IMR-90 (cell line): ENCODE data around the gene SRD5A3. TPM values are rescaled to one million over a fixed set of nuclear protein-coding genes. Genes with fewer than 3 reads are reported as not detected.

Experiments
- ATAC-seq: fragments of 200-7000 bp; cut with Tn5 transposase; 2 replicates; pipeline ENCODE4 v1.9.1; 2020; ENCODE audit warnings: low read depth, mild to moderate bottlenecking, moderate library complexity
- BruUV-seq: library from RNA; stranded (reverse); fragments of 400-500 nt; replicated peaks from 2 replicates; lab custom pipeline; 2021; lab: Mats Ljungman, UMichigan
- CTCF ChIA-PET: fragments of 300-600 bp; formaldehyde crosslinking; extraction: SDS; loops from one replicate; lab custom pipeline; 2021; ENCODE audit warnings: antibody characterized with exemption; lab: Yijun Ruan, JAX
- POLR2A ChIA-PET: fragments of 300-600 bp; sonication (Branson Sonifier 250); formaldehyde crosslinking; loops from one replicate; lab custom pipeline; 2022; ENCODE audit warnings: antibody characterized with exemption; ENCODE audit not compliant: unreplicated experiment; lab: Charles Lee
- DNase-seq: peaks from one replicate; pipeline ENCODE4 v3.0.0; 2013
- H2AFZ ChIP-seq: replicated peaks from 2 replicates; pipeline ENCODE3; 2013; ENCODE audit warnings: low read length, mild to moderate bottlenecking; ENCODE audit not compliant: poor library complexity
- H2AK5ac ChIP-seq: 2 replicates; pipeline ENCODE4 v1.6.1; 2013; ENCODE audit warnings: low read depth, low read length, inconsistent platforms
- H2AK9ac ChIP-seq: replicated peaks from 2 replicates; pipeline ENCODE3; 2013; ENCODE audit warnings: mild to moderate bottlenecking, low read depth, low read length, moderate library complexity; ENCODE audit not compliant: poor library complexity
- H2BK120ac ChIP-seq: 2 replicates; pipeline ENCODE4 v1.6.1; 2013; ENCODE audit warnings: low read depth, low read length, inconsistent platforms
- H2BK15ac ChIP-seq: 3 replicates; pipeline ENCODE4 v1.6.1; 2013; ENCODE audit warnings: low read depth, low read length, inconsistent platforms
- H2BK20ac ChIP-seq: 2 replicates; pipeline ENCODE4 v1.6.1; 2013; ENCODE audit warnings: low read depth, mild to moderate bottlenecking, inconsistent platforms, low read length, moderate library complexity
- H2BK5ac ChIP-seq: 2 replicates; pipeline ENCODE4 v1.6.1; 2013; ENCODE audit warnings: mild to moderate bottlenecking, low read depth, low read length, inconsistent platforms; ENCODE audit not compliant: poor library complexity, severe bottlenecking
- H3K14ac ChIP-seq: replicated peaks from 2 replicates; pipeline ENCODE4 v1.6.1; 2013; ENCODE audit warnings: low read depth, low read length, inconsistent platforms
- H3K18ac ChIP-seq: 2 replicates; pipeline ENCODE4 v1.6.1; 2013; ENCODE audit warnings: low read depth, low read length, control low read depth
- H3K23ac ChIP-seq: 2 replicates; pipeline ENCODE4 v1.6.1; 2013; ENCODE audit warnings: low read depth, low read length, inconsistent platforms
- H3K27ac ChIP-seq: 2 replicates; pipeline ENCODE4 v1.5.1; 2013; ENCODE audit warnings: mild to moderate bottlenecking, control low read depth, low read length; ENCODE audit not compliant: insufficient read depth
- H3K27me3 ChIP-seq: 2 replicates; pipeline ENCODE4 v1.6.1; 2013; ENCODE audit warnings: low read length; ENCODE audit not compliant: control insufficient read depth, insufficient read depth
- H3K36me3 ChIP-seq: 2 replicates; pipeline ENCODE4 v1.6.1; 2013; ENCODE audit warnings: low read length, mixed read lengths; ENCODE audit not compliant: control insufficient read depth, insufficient read depth
- H3K4ac ChIP-seq: 2 replicates; pipeline ENCODE4 v1.6.1; 2013; ENCODE audit warnings: low read depth, low read length, inconsistent platforms
- H3K4me1 ChIP-seq: 2 replicates; pipeline ENCODE4 v1.6.1; 2013; ENCODE audit warnings: low read length, mixed read lengths; ENCODE audit not compliant: control insufficient read depth, insufficient read depth
- H3K4me2 ChIP-seq: 2 replicates; pipeline ENCODE4 v1.6.1; 2013; ENCODE audit warnings: low read depth, mild to moderate bottlenecking, control low read depth, low read length, moderate library complexity
- H3K4me3 ChIP-seq: 2 replicates; pipeline ENCODE4 v1.5.1; 2013; ENCODE audit warnings: low read depth, mild to moderate bottlenecking, control low read depth, low read length, moderate library complexity; ENCODE audit not compliant: insufficient read depth
- H3K56ac ChIP-seq: 2 replicates; pipeline ENCODE4 v1.6.1; 2013; ENCODE audit warnings: low read length, inconsistent platforms; ENCODE audit not compliant: insufficient read depth; ENCODE audit errors: extremely low read depth
- H3K79me1 ChIP-seq, 2 experiments: 2 replicates each; pipeline ENCODE4 v1.6.1; 2013; ENCODE audit warnings: low read length in 2 of 2, inconsistent platforms in 1 of 2, low read depth in 1 of 2
- H3K9ac ChIP-seq: 2 replicates; pipeline ENCODE4 v1.6.1; 2013; ENCODE audit warnings: low read depth, low read length, control low read depth
- H3K9me1 ChIP-seq: 2 replicates; pipeline ENCODE4 v1.6.1; 2013; ENCODE audit warnings: low read length, inconsistent platforms; ENCODE audit not compliant: insufficient read depth
- H3K9me3 ChIP-seq: 2 replicates; pipeline ENCODE4 v1.6.1; 2013; ENCODE audit warnings: low read length; ENCODE audit not compliant: control insufficient read depth, insufficient read depth
- H4K20me1 ChIP-seq: 2 replicates; pipeline ENCODE4 v1.6.1; 2013; ENCODE audit warnings: low read length, inconsistent platforms; ENCODE audit not compliant: insufficient read depth
- H4K5ac ChIP-seq: 2 replicates; pipeline ENCODE4 v1.6.1; 2013; ENCODE audit warnings: mild to moderate bottlenecking, low read depth, low read length, control low read depth
- H4K8ac ChIP-seq, 2 experiments: 2 replicates each; pipeline ENCODE4 v1.6.1; 2013; ENCODE audit warnings: low read depth in 2 of 2, low read length in 2 of 2, control low read depth in 1 of 2, inconsistent platforms in 1 of 2
- H4K91ac ChIP-seq: 2 replicates; pipeline ENCODE4 v1.6.1; 2013; ENCODE audit warnings: low read depth, low read length, inconsistent platforms; ENCODE audit not compliant: insufficient read depth
- BHLHE40 ChIP-seq: fragments of 150-350 bp; IDR thresholded peaks from 2 replicates; pipeline ENCODE4 v1.6.1; 2016; ENCODE audit warnings: mild to moderate bottlenecking, low read depth, low read length
- CHD1 ChIP-seq: IDR thresholded peaks from 2 replicates; pipeline ENCODE4 v1.6.1; 2012; ENCODE audit warnings: low read depth, low read length, improper control_type of control experiment
- CTCF ChIP-seq: conservative IDR thresholded peaks from 2 replicates; pipeline ENCODE4 v1.5.1; 2012; ENCODE audit warnings: mild to moderate bottlenecking, low read depth, low read length, improper control_type of control experiment
- ELK1 ChIP-seq: fragments of 150-350 bp; IDR thresholded peaks from 2 replicates; pipeline ENCODE4 v1.6.1; 2016; ENCODE audit warnings: low read depth, mild to moderate bottlenecking, low read length, moderate library complexity, borderline replicate concordance
- FOS ChIP-seq: fragments of 150-350 bp; IDR thresholded peaks from 2 replicates; pipeline ENCODE4 v1.6.1; 2016; ENCODE audit warnings: low read depth, low read length
- MAFK ChIP-seq: IDR thresholded peaks from 2 replicates; pipeline ENCODE4 v1.6.1; 2012; ENCODE audit warnings: low read depth, low read length, improper control_type of control experiment
- MAZ ChIP-seq: IDR thresholded peaks from 2 replicates; pipeline ENCODE4 v1.6.1; 2012; ENCODE audit warnings: low read depth, mild to moderate bottlenecking, low read length, improper control_type of control experiment, moderate library complexity, borderline replicate concordance
- MXI1 ChIP-seq: IDR thresholded peaks from 2 replicates; pipeline ENCODE4 v1.6.1; 2012; ENCODE audit warnings: low read depth, mild to moderate bottlenecking, low read length, moderate library complexity, borderline replicate concordance
- NFE2L2 ChIP-seq: fragments of 150-350 bp; IDR thresholded peaks from 2 replicates; pipeline ENCODE4 v1.6.1; 2016; ENCODE audit warnings: low read depth, mild to moderate bottlenecking, low read length
- POLR2A ChIP-seq: IDR thresholded peaks from 2 replicates; pipeline ENCODE4 v1.6.1; 2012; ENCODE audit warnings: mild to moderate bottlenecking, low read depth, low read length
- RAD21 ChIP-seq: IDR thresholded peaks from 2 replicates; pipeline ENCODE4 v1.6.1; 2012; ENCODE audit warnings: low read length, improper control_type of control experiment
- RCOR1 ChIP-seq: IDR thresholded peaks from 2 replicates; pipeline ENCODE4 v1.6.1; 2012; ENCODE audit warnings: mild to moderate bottlenecking, low read length, improper control_type of control experiment; ENCODE audit not compliant: insufficient replicate concordance
- RFX5 ChIP-seq: IDR thresholded peaks from 2 replicates; pipeline ENCODE4 v1.8.0; 2012; ENCODE audit warnings: low read depth, mild to moderate bottlenecking, low read length, moderate library complexity
- SMC3 ChIP-seq: fragments of 150-350 bp; IDR thresholded peaks from 2 replicates; pipeline ENCODE4 v1.6.1; 2016; ENCODE audit warnings: low read depth, mild to moderate bottlenecking, antibody characterized with exemption, low read length, moderate library complexity
- USF2 ChIP-seq: fragments of 150-350 bp; IDR thresholded peaks from 2 replicates; pipeline ENCODE4 v1.6.1; 2017; ENCODE audit warnings: mild to moderate bottlenecking, antibody characterized with exemption, low read length, low read depth
- dilution Hi-C: fragments of 300-500 bp; cut with HindIII; formaldehyde crosslinking; loops from one replicate; pipeline ENCODE4 v1.14.3; 2018; ENCODE audit warnings: low sequenced_read_pairs; ENCODE audit not compliant: unreplicated experiment
- in situ Hi-C: fragments of 300-500 bp; cut with MboI; formaldehyde crosslinking; loops from 3 replicates; pipeline ENCODE4 v1.14.3; 2019; ENCODE audit warnings: low sequenced_read_pairs, inconsistent platforms, mixed read lengths
- intact Hi-C: fragments of 100-400 bp; cut with micrococcal nuclease; formaldehyde crosslinking; loops from 2 replicates; pipeline ENCODE4 v1.10.0; 2022
- polyA plus RNA-seq, 3 experiments: library from polyadenylated mRNA; depleted of rRNA; stranded (reverse); fragments of >200 nt; gene quantifications; 2 replicates each; pipeline ENCODE4 v1.2.3, GENCODE V29; 2012; ENCODE audit warnings: low replicate concordance in 1 of 3
- total RNA-seq: library from RNA; depleted of rRNA; stranded (reverse); fragments of >200 nt; gene quantifications from 2 replicates; pipeline ENCODE4 v1.2.3, GENCODE V29; 2012

The SRD5A3 gene
- total and polyA plus RNA-seq, 2 of the 4 experiments (the other 2 are of a cell fraction) = 5.6 to 6.8 TPM

- POLR2A ChIA-PET = no interaction called here
- in situ Hi-C loops = loop anchor here (10.0 to 25.0 kb wide), 3 partner anchors 511 to 1009 kb away; no protein-coding TSS in a partner anchor
- H2BK20ac ChIP-seq = no peak overlapping the region
- H3K79me1 ChIP-seq = no peaks in the 10 kb centered on the region
- H3K4me3 ChIP-seq = no peak overlapping the region
- H2AK9ac ChIP-seq = no peak overlapping the region
- H3K4me2 ChIP-seq = no peak overlapping the region
- H3K4me1 ChIP-seq = no peaks in the 10 kb centered on the region
- H3K9ac ChIP-seq = no peak overlapping the region
- DNase-seq (no peak), ATAC-seq (no peak)
- H3K9me3 ChIP-seq = no peaks in the 10 kb centered on the region
- H3K18ac ChIP-seq = no peak overlapping the region
- no peak overlapping the region for H3K56ac ChIP-seq
- no peak overlapping the region for H2AFZ ChIP-seq
- H2BK5ac ChIP-seq = no peak overlapping the region
- no peaks in the 10 kb centered on the region for H3K9me1 ChIP-seq
- peaks cover 15% of the 10 kb centered on the region for H3K27me3 ChIP-seq
- H3K14ac ChIP-seq = no peak overlapping the region
- BruUV-seq = no TSS peak
- TF ChIP-seq NFE2L2 (no peak), BHLHE40 (no peak), RFX5 (no peak), CTCF (no peak), CHD1 (no peak), ELK1 (no peak), MXI1 (no peak), FOS (no peak), MAZ (no peak), USF2 (no peak), SMC3 (no peak), MAFK (no peak), RCOR1 (no peak), RAD21 (no peak), POLR2A (no peak)
- intact Hi-C loops = loop anchor here (10.0 kb wide), 1 partner anchor 1009 kb away; no protein-coding TSS in a partner anchor
- H2AK5ac ChIP-seq = no peak overlapping the region
- CTCF ChIA-PET = no interaction called here
- no peaks in the 10 kb centered on the region for H3K36me3 ChIP-seq
- no peak overlapping the region for H4K5ac ChIP-seq
- no peak overlapping the region for H3K23ac ChIP-seq
- no peak overlapping the region for H3K27ac ChIP-seq
- no peaks in the 10 kb centered on the region for H4K20me1 ChIP-seq
- H2BK15ac ChIP-seq = no peak overlapping the region
- no peak overlapping the region for H2BK120ac ChIP-seq
- dilution Hi-C loops = no loop called here
- H4K8ac ChIP-seq = no peak overlapping the region
- H3K4ac ChIP-seq = no peak overlapping the region
- H4K91ac ChIP-seq = no peak overlapping the region
Observed at GRCh38 chr4:55323375-55323774, 22.7 kb upstream of the SRD5A3 start.
